H9 (cell line): ENCODE measurements around the gene PITPNM1. TPM values are rescaled to one million over a fixed set of nuclear protein-coding genes. Genes with fewer than 3 reads are reported as not detected.

Experiments
- DNase-seq: peaks from one replicate; pipeline ENCODE4 v3.0.0-alpha.2; 2017
- H2AFZ ChIP-seq: one replicate; pipeline ENCODE4 v1.6.1; 2013; ENCODE audit warnings: mild to moderate bottlenecking, low read length, control low read depth, moderate library complexity
- H2AK5ac ChIP-seq: 2 replicates; pipeline ENCODE4 v1.6.1; 2013; ENCODE audit warnings: low read length, control low read depth, mixed read lengths; ENCODE audit not compliant: insufficient read length
- H2BK120ac ChIP-seq: one replicate; pipeline ENCODE4 v1.6.1; 2013; ENCODE audit warnings: low read depth, mild to moderate bottlenecking, low read length, control low read depth, inconsistent platforms; ENCODE audit not compliant: poor library complexity, severe bottlenecking
- H2BK12ac ChIP-seq: 2 replicates; pipeline ENCODE4 v1.6.1; 2013; ENCODE audit warnings: low read length, control low read depth, mixed read lengths, low read depth; ENCODE audit not compliant: insufficient read length
- H2BK15ac ChIP-seq: 2 replicates; pipeline ENCODE4 v1.6.1; 2013; ENCODE audit warnings: low read depth, low read length, control low read depth
- H2BK20ac ChIP-seq: one replicate; pipeline ENCODE4 v1.6.1; 2013; ENCODE audit warnings: low read depth, mild to moderate bottlenecking, low read length, control low read depth, inconsistent platforms; ENCODE audit not compliant: poor library complexity, severe bottlenecking
- H2BK5ac ChIP-seq: 2 replicates; pipeline ENCODE4 v1.6.1; 2013; ENCODE audit warnings: low read length, control low read depth, mixed read lengths; ENCODE audit not compliant: insufficient read length
- H3K14ac ChIP-seq: 2 replicates; pipeline ENCODE4 v1.6.1; 2013; ENCODE audit warnings: low read length, control low read depth; ENCODE audit not compliant: insufficient read depth
- H3K18ac ChIP-seq: 2 replicates; pipeline ENCODE4 v1.6.1; 2013; ENCODE audit warnings: low read depth, mild to moderate bottlenecking, mixed read lengths, low read length, control low read depth; ENCODE audit not compliant: insufficient read length
- H3K23ac ChIP-seq: 2 replicates; pipeline ENCODE4 v1.6.1; 2013; ENCODE audit warnings: low read length, control low read depth, mixed read lengths, low read depth; ENCODE audit not compliant: insufficient read length
- H3K23me2 ChIP-seq: 2 replicates; pipeline ENCODE4 v1.6.1; 2013; ENCODE audit warnings: low read depth, mild to moderate bottlenecking, mixed read lengths, low read length, control low read depth; ENCODE audit not compliant: insufficient read length, poor library complexity, severe bottlenecking
- H3K27ac ChIP-seq: 2 replicates; pipeline ENCODE4 v1.5.1; 2013; ENCODE audit warnings: low read length, control low read depth, mixed read lengths, low read depth; ENCODE audit not compliant: insufficient read length
- H3K27me3 ChIP-seq: 2 replicates; pipeline ENCODE4 v1.6.1; 2013; ENCODE audit warnings: low read length, control low read depth, inconsistent platforms; ENCODE audit not compliant: insufficient read depth
- H3K4ac ChIP-seq: 2 replicates; pipeline ENCODE4 v1.6.1; 2013; ENCODE audit warnings: low read depth, mild to moderate bottlenecking, control low read depth, inconsistent platforms, low read length, moderate library complexity
- H3K4me1 ChIP-seq: 2 replicates; pipeline ENCODE4 v1.6.1; 2013; ENCODE audit warnings: low read length, control low read depth, inconsistent platforms; ENCODE audit not compliant: insufficient read depth
- H3K4me2 ChIP-seq: 2 replicates; pipeline ENCODE4 v1.6.1; 2013; ENCODE audit warnings: low read length, control low read depth, mixed read lengths; ENCODE audit not compliant: insufficient read length, insufficient read depth
- H3K56ac ChIP-seq: 2 replicates; pipeline ENCODE4 v1.6.1; 2013; ENCODE audit warnings: low read depth, mild to moderate bottlenecking, mixed read lengths, low read length, control low read depth; ENCODE audit not compliant: insufficient read length
- H3K79me1 ChIP-seq: 2 replicates; pipeline ENCODE4 v1.6.1; 2013; ENCODE audit warnings: low read depth, mild to moderate bottlenecking, moderate library complexity, low read length, control low read depth, inconsistent platforms; ENCODE audit not compliant: insufficient read depth, poor library complexity, severe bottlenecking
- H3K79me2 ChIP-seq: 2 replicates; pipeline ENCODE4 v1.6.1; 2013; ENCODE audit warnings: low read length, control low read depth, inconsistent platforms; ENCODE audit not compliant: insufficient read depth
- H3K9ac ChIP-seq: 2 replicates; pipeline ENCODE4 v1.6.1; 2013; ENCODE audit warnings: low read length, control low read depth, mixed read lengths; ENCODE audit not compliant: insufficient read length; ENCODE audit errors: extremely low read depth
- H3K9me3 ChIP-seq: one replicate; pipeline ENCODE4 v1.6.1; 2013; ENCODE audit warnings: low read depth, low read length, inconsistent platforms; ENCODE audit not compliant: control insufficient read depth
- H3T11ph ChIP-seq: one replicate; pipeline ENCODE4 v1.6.1; 2013; ENCODE audit warnings: mild to moderate bottlenecking, low read length, control low read depth, inconsistent platforms
- H4K20me1 ChIP-seq: one replicate; pipeline ENCODE4 v1.6.1; 2013; ENCODE audit not compliant: control insufficient read depth, insufficient read length, insufficient read depth
- H4K5ac ChIP-seq: 2 replicates; pipeline ENCODE4 v1.6.1; 2013; ENCODE audit warnings: low read depth, mild to moderate bottlenecking, mixed read lengths, low read length, control low read depth; ENCODE audit not compliant: insufficient read length
- H4K8ac ChIP-seq: replicated peaks from 2 replicates; pipeline ENCODE4 v1.6.1; 2013; ENCODE audit warnings: low read length, control low read depth, mixed read lengths, low read depth; ENCODE audit not compliant: insufficient read length
- H4K91ac ChIP-seq: 2 replicates; pipeline ENCODE4 v1.6.1; 2013; ENCODE audit warnings: low read depth, mild to moderate bottlenecking, moderate library complexity, mixed read lengths, low read length, control low read depth; ENCODE audit not compliant: insufficient read length
- H3K27ac Mint-ChIP-seq, 3 experiments: 2 replicates in 2 of 3; 3 replicates in 1 of 3; pipeline ENCODE4 v1.8.0; 2020 to 2021; ENCODE audit warnings: mixed read lengths in 3 of 3, mild to moderate bottlenecking in 1 of 3, moderate library complexity in 1 of 3
- H3K27me3 Mint-ChIP-seq: 2 replicates; pipeline ENCODE4 v1.8.0; 2021; ENCODE audit warnings: low read depth, mild to moderate bottlenecking, moderate library complexity, mixed read lengths
- H3K36me3 Mint-ChIP-seq, 3 experiments: 2 replicates in 2 of 3; 3 replicates in 1 of 3; pipeline ENCODE4 v1.8.0; 2020 to 2021; ENCODE audit warnings: low read depth in 3 of 3, mixed read lengths in 3 of 3; ENCODE audit not compliant: insufficient read depth in 1 of 3
- H3K4me1 Mint-ChIP-seq, 2 experiments: 2 replicates each; pipeline ENCODE4 v1.8.0; 2020; ENCODE audit warnings: mixed read lengths in 2 of 2
- H3K4me3 Mint-ChIP-seq, 2 experiments: 2 replicates in 1 of 2; 3 replicates in 1 of 2; pipeline ENCODE4 v1.8.0; 2020 to 2021; ENCODE audit warnings: mild to moderate bottlenecking in 2 of 2, mixed read lengths in 2 of 2, moderate library complexity in 1 of 2
- H3K9me3 Mint-ChIP-seq, 2 experiments: 2 replicates in 1 of 2; 3 replicates in 1 of 2; pipeline ENCODE4 v1.8.0; 2020; ENCODE audit warnings: mild to moderate bottlenecking in 2 of 2, mixed read lengths in 2 of 2, moderate library complexity in 1 of 2
- CTCF ChIP-seq: fragments of 200-600 bp; sonication (generic); conservative IDR thresholded peaks from 3 replicates; pipeline ENCODE4 v1.8.0; 2021; ENCODE audit warnings: antibody characterized with exemption, mild to moderate bottlenecking
- WGBS: extraction: QIAGEN DNeasy Blood & Tissue Kit; methylation state at CpG from one replicate; pipeline ENCODE4 v1.1.7; 2013; ENCODE audit warnings: missing lambda C conversion rate, low lambda C conversion rate, mixed read lengths; ENCODE audit not compliant: insufficient read length; ENCODE audit errors: extremely low coverage; 5-methylcytosine and 5-hydroxymethylcytosine counted together
- total RNA-seq: library from RNA; stranded (reverse); gene quantifications from 2 replicates; pipeline ENCODE4 v1.2.1, GENCODE V29; 2021

PITPNM1 gene
- total RNA-seq, 1 experiment from 2014 or later, result 43.5 TPM

GRCh38 chr11:67491276-67492068, 13.7 kb downstream of the PITPNM1 start:
- no peak overlapping the region for H2AFZ ChIP-seq
- H3K4ac ChIP-seq, result no peak overlapping the region
- no peak overlapping the region for H3K56ac ChIP-seq
- H3K79me2 ChIP-seq, result no peaks in the 10 kb centered on the region
- DNase-seq, result no peak
- no peaks in the 10 kb centered on the region for H3K4me1 ChIP-seq
- no peaks in the 10 kb centered on the region for H3K27me3 ChIP-seq
- H3K4me3 Mint-ChIP-seq, result no peak overlapping the region
- WGBS, result no CpG with 5 or more reads among the region's 24 CpGs
- no peak overlapping the region for H2AK5ac ChIP-seq
- no peak overlapping the region for H3K23ac ChIP-seq
- no peak overlapping the region; a peak in 1 of 7 replicates for H3K27ac Mint-ChIP-seq
- H3K23me2 ChIP-seq, result no peaks in the 10 kb centered on the region
- H3K4me2 ChIP-seq, result no peak overlapping the region
- no peak overlapping the region for H4K8ac ChIP-seq
- H4K91ac ChIP-seq, result no peak overlapping the region
- H3K9ac ChIP-seq, result no peak overlapping the region
- H3K27ac ChIP-seq, result no peak overlapping the region
- peaks cover 4 to 36% (median 20%) of the 10 kb centered on the region in 3 experiments; a peak in 6 of 7 replicates for H3K36me3 Mint-ChIP-seq
- TF ChIP-seq CTCF, result no peak
- H3T11ph ChIP-seq, result no peak overlapping the region
- no peak overlapping the region for H2BK5ac ChIP-seq
- H3K9me3 Mint-ChIP-seq, result no peaks in the 10 kb centered on the region
- no peak overlapping the region for H2BK12ac ChIP-seq
- H4K5ac ChIP-seq, result no peak overlapping the region
- peaks cover under 1% of the 10 kb centered on the region in 2 experiments; a peak in 2 of 4 replicates for H3K4me1 Mint-ChIP-seq
- no peak overlapping the region for H3K18ac ChIP-seq
- H3K79me1 ChIP-seq, result no peaks in the 10 kb centered on the region
- no peaks in the 10 kb centered on the region for H3K9me3 ChIP-seq
- no peak overlapping the region for H3K14ac ChIP-seq
- no peaks in the 10 kb centered on the region for H4K20me1 ChIP-seq
- no peak overlapping the region for H2BK20ac ChIP-seq
- H2BK120ac ChIP-seq, result no peak overlapping the region
- no peaks in the 10 kb centered on the region for H3K27me3 Mint-ChIP-seq
- no peak overlapping the region for H2BK15ac ChIP-seq
